Ishikawa (cell line): ENCODE results near the gene NELL1.

ENCODE experiments used
- EP300 ChIP-seq: IDR thresholded peaks from 2 replicates; pipeline ENCODE4 v1.6.1; 2012; ENCODE audit warnings: borderline replicate concordance
- REST ChIP-seq: IDR thresholded peaks from 2 replicates; pipeline ENCODE4 v1.6.1; 2012; ENCODE audit warnings: low read depth, mild to moderate bottlenecking
- TAF1 ChIP-seq: IDR thresholded peaks from 2 replicates; pipeline ENCODE4 v1.6.1; 2012; ENCODE audit warnings: low read depth, mild to moderate bottlenecking
- USF1 ChIP-seq: IDR thresholded peaks from 2 replicates; pipeline ENCODE4 v1.6.1; 2012
- ZBTB7A ChIP-seq: IDR thresholded peaks from 2 replicates; pipeline ENCODE4 v1.6.1; 2012; ENCODE audit warnings: low read depth

- TF ChIP-seq REST, result no peak
- no peak for TF ChIP-seq TAF1
- no peak for TF ChIP-seq USF1
- no peak for TF ChIP-seq ZBTB7A
- no peak for TF ChIP-seq EP300
Measured at GRCh38 chr11:21612326-21612725, 942.9 kb downstream of the NELL1 start.
